GM21526 (cell line): Measurements from ENCODE around the gene CBX5.
A peak's percentile ranks its signal among the peaks of the same experiment; 100 is the strongest.
"Not testable (repeated sequence)": the region's sequence is repeated elsewhere in the genome, so short reads cannot be mapped to it uniquely, and the experiment has no call there.

Experiments used
- ATAC-seq: cut with Tn5 transposase; IDR thresholded peaks from one replicate; pipeline ENCODE4 v1.9.1; 2021; ENCODE audit warnings: moderate library complexity; ENCODE audit not compliant: unreplicated experiment, low FRiP score

Gene CBX5

DNA sequence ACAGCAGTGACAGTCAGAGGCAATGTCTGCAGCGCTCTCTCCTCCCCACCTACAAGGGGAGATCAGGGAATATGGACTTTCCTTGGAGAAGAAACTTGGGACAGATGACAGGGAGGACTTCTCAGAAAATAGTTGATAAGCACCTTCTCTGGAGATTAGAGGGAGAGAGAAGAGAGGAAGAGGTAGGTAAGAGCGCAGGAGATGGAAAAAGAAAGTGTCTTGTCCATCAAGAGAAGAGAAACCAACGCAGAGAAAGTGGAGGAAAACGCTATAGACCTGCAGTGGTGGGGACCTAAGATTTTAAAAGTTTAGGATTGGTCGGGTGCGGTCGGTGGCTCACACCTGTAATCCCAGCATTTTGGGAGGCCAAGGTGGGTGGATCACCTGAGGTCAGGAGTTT, 75.6 kb downstream of the CBX5 start:
- ATAC-seq, result no peak

DNA sequence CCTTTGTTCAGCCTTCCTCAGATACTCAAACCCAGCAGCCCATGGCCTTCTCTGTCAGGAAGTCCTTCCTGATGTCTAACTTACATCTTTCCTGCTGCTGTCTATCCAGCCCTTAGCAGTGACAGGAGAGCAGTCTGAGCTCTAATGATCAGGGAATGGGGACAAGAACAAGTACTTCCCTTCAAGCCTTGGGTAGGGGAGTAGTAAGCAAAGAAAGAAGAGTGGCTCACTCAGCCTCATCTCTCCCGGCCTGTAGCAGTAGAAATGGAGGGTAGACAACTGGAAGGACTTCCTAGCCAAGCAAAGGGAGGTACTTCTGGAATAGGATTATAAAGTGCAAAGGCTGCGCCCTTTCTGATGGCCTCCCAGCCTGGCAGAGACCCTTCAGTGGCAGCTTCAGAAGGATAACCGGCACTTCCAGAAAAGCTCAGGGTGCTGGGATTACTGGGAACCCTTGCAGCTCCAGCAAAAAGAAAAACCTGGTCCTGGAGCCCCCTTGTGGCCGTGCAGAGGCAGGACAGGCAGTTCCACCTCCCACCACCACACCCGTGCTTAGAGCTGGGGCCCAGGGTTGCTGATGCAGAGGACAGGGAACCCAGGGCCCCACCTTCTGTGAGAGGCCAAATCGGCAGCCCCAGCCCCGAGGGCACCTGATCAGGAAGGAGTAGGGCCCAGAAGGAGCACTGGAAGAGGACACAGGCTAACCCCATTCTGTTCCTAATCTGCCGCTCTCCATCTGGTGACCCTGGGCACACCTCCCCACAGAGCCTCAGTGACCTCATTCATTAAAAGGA, 78.7 kb downstream of the CBX5 start:
- no peak for ATAC-seq

DNA sequence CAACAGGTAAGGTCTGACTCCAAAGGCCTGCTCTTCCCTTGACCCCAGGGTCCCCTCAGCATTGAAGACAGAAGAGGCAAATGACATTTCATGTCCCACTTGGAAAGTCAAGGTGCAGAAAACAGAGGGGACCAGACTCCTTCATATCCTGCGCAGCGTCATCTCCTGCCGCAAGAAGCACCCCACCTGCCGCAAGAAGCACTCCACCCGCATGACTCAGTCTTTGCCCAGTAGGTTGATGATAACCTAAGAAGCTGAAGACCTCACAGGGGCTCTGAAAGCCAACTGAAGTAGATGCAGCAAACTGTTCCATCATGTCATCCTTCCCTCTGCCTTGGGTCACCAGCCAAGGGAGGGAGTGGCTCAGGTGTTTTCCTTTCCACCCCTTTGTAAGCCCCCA, 79.5 kb downstream of the CBX5 start:
- no peak for ATAC-seq

DNA sequence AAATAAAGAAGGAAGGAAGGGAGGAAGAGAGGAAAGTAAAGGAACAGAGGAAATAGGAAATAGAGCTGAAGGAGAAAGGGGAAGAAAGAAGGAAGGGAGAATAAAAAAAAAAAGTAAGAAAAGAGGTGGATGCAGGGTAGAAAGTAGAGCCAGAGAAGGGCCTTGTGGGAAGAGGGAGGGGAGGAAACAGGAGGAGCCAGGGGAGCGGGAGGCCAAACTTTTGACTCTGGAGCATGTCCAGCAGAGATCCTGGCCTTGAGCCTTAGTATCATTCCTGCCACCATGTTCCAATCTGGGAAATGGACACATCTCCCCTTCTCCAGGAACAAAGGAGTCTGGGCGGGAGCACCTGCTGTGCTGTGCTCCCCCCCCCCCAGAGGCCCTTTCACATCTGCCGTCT, 80.0 kb downstream of the CBX5 start:
- no peak for ATAC-seq

DNA sequence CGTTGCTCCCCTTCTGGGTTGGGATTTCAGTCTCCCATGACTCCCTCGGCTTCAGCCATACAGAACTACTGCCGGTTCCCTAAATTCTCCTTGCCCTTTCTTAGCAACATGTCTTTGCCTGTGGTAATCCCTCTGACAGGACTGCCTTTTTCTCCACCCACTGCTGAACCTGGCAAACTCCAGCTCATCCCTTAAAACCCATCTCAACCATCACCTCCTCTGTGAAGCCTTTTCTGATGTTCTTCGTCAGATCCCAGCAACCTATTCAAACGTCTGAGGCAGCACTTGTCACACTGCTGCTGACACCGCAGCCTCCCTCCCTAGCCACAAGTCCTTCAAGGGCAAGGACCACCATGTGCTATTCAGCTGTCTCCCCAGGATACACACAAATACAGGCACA, 80.9 kb downstream of the CBX5 start:
- ATAC-seq, result no peak

DNA sequence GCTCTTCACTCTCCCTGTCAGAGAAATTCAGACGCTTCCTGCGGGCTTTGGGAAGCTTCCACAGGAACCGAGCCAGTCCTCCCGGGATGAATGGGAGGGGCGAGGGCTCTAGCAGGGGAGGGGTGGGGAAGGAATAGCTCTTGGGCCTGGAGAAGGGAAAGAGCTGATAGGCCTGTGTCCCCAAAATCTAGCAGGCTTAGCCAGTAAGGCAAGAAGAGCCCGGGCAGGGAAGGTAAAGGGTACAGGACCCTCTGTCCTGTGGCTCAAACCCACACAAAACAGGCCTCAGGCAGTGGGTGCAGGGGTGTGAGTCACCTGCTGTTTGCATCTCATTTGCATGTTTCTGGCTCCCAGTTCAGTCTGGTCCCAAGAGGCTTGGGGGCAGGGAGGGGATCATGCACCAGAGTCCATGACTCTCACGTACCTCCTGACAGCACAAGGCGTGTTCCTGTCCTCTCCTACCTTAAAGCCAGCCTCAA, 82.5 kb downstream of the CBX5 start:
- ATAC-seq, result no peak

DNA sequence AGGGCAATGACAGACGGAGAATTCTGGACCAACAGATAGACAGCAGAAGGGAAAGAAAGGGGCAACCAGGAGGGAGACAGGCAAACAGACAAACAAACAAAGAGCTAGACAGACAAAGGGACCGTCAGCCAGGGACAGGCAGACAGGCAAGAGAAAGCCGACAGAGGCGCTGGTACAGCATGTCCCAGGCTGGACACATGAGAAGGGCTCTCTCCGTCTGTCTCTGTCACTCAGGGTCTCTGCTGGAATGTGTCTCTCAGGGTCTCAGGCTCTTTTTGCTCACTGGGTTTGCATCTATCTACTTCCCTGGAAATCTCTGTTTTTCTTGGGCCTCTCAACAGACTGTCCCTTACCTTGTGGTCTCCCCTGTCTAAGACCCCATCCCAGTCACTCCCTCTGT, 82.9 kb downstream of the CBX5 start:
- ATAC-seq, result no peak

DNA sequence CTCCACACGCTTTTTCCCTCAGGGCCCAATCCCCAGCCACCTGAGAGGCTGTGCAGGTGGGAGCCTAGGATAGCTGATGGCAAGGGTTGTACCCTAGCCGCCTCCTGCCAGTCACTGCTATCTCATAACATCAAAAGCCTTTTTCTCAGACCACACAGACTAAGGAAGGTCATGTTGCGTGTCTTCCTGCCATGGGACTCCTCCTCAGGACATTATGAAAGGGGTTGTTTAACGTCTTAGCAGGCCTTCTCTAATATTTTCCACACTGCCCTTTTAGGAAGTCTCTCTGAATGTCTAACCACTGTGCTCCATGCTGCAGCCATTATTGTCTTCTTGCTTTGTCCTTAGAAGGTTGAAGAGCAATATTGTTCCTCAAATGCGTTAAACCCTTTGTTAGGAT, 83.5 kb downstream of the CBX5 start:
- ATAC-seq, result no peak

DNA sequence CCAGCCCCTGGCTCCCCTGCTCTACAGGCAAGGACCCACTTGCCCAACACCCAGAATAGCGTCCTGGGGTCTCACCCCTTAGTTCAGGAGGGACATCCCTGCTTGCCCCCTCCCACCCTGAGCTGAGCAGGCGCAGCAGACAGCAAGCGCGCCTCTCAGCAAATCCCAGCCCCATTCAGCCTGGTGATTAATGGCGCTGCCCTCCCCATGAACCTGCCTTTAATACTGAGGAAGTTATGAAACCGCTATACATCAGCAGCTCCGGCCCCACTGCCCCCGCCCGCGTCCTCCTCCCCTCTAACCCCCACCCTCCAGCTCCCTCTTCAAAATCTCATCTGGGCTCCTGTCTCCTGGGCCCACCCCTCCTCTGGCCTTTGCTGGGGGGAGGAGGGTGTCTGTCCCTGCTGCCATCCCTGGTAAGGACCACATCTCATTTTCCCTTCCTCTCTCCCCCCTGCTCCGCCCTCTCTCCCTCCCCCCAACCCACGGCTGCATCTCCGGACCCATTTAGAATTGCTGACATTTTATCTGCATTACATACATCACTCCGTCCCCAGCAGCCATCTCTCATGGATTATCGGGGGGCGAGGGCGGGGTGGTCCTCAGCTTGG, 84.1 kb downstream of the CBX5 start:
- no peak for ATAC-seq

DNA sequence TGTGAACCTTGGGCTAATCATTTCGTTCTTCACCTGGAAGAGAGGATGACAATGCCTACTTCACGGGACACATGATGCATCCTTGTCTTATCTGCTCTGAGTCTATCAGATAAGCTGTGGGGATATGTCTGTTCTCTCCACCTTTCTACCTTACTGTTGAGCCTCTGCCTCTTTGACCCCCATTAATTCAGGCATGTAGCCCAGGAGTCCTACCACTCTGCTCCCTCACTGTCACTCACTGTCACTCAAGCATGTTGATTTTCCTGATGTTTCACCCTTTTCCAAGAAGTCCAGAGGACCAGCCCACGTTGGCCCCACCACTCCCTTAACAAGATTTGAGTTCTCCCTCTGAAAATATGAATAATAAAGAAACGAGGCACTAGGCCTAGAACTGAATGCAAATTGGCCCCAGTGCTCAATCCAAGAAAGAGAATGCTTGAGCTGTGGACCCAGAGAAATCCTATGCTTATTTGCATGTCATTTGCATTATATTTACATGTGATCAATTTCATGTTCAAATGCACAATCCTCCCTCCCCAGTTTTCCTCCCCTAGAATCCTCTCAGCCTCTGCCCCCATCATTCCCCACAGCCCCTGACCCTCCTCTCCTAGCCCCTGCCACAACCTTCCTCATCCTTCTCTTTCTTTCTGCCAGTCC, 84.7 kb downstream of the CBX5 start:
- ATAC-seq, result no peak

DNA sequence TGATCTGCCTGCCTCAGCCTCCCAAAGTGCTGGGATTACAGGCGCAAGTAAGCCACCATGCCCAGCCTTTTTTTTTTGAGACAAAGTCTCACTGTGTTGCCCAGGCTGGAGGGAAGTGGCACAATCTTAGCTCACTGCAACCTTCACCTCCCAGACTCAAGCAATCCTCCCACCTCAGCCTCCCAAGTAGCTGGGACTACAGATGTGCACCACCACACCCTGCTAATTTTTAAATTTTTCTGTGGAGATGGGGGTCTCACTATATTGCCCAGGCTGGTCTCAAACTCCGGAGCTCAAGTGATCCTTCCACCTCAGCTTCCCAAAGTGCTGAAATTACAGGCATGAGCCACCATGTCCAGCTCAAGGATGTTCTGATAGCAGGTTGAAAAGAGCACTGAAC, 85.3 kb downstream of the CBX5 start:
- not testable (repeated sequence) for ATAC-seq

DNA sequence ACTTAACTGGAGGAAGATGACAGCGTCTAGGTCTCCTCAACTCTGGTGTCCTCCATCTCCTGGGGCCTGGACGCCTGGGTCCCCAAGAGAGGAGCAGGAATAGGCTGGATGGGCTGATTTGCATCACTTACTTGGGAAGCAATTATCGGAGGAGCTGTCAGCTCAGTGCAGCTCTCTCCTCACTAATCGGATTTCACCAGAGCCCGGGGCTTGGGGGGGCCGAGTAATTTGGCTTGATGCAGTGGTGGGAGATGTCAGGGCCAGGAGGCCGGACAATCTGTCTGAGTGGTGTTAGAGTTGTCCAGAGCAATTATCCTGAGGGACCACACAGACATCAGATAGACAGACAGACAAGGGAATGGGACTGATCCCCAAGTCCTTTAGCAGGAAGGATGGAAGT, 86.5 kb downstream of the CBX5 start:
- ATAC-seq, result no peak

DNA sequence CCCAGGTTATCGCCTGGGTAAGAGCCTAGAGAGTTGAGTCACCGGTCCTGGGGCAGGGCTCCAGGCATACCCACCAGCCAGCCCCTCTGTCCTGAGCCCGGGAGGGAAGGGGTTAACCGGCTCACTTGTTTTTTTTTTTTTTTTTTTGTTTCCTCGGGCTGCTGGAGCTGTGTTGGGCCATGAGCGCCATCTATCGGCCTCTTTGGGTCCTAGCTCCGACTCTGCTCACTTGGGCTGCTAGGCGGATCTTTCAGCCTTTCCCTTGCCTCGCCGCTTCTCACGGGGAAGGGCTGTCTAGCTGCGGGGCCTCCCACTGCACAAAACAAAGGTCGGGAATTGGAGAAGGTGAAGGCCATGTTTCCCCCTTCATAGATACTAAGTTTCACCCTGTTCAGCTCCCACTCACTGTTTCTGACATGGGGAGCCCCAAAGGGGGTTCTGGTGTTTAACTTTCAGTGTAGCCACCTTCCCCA, 88.3 kb downstream of the CBX5 start:
- ATAC-seq, result no peak

DNA sequence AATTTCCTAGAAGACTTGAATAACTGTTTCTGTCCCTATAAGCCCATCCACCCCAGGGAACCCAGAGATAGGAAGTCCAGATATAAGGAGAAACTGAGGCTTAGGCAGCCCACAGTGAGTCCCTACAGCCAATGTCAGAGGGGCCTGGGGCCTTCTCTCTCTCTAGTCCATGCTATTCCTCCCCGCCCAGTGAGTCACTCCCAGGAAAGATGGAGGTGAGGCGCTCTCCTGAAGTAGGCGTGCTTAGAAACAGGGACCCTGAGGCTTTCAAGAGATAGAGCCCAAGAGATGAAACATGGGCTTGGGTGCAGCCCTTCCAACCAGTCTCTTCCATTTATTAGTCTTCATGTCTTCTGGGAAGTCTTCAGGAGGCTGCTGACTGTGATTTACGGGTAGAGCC, 88.8 kb downstream of the CBX5 start:
- no peak for ATAC-seq

DNA sequence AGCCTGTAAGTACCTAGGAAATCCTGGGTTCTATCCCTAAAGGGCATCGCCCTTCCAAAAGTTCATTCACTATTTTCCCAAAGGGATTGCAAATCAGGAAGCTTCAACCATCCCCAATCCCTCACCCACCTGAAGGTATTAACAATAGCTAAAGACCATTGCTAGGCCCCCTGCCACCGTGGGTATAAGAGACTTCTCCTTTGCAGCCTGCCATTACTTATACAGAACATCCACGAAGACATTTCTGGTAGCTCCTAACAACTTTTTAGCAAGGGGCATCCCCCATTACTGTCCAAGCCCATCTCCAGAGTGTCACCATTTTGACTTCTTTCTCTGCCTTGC, 90.8 kb downstream of the CBX5 start:
- peak; percentile 11 for ATAC-seq

DNA sequence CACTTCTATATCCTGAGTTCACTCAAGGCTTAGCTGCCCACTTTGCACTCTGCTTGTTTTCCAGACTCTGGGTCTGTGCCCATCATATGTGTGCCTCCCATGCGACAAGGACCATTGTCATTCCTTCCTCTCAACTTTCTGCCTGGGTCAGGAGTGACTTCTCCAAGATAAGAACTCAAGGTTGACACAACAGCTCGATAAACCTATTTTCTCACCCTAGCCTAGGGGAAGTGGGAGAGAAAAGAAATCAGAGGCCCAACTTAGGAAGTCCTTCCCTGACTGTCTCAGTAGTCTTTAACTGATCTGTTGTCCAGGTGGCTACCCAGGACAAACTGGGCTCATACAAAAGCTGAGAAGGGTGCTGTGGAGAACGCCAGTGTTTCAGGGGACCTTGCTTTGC, 92.8 kb downstream of the CBX5 start:
- no peak for ATAC-seq

DNA sequence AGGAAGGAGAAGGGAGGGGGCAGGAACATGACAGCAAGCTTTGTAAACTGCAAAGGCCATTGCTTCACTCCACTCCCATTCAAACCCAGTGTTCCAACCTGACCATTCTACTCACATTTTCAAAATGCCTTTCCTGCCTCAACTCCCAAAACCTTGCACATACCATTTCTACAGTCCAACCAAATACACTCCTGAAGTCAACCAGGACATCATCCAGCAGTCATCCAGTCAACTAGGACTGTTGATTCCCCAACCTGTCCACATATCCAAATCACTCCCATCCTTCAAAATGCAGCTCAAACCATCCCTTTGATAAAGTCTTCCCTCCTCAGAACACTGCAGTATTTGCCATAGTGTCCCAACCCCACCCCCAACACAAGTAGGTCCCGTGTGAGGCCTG, 94.0 kb downstream of the CBX5 start:
- ATAC-seq, result no peak

DNA sequence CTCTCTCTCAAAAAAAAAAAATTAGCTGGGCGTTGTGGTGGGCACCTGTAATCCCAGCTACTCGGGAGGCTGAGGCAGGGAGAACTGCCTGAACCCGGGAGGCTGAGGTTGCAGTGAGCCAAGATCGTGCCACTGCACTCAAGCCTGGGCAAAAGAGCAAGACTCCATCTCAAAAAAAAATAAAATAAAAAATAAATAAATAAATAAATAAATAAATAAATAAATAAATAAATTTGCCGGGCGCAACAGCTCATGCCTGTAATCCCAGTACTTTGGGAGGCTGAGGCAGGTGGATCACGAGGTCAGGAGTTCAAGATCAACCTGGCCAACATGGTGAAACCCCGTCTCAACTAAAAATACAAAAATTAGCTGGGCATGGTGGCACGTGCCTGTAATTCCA, 94.6 kb downstream of the CBX5 start:
- ATAC-seq, result not testable (repeated sequence)

DNA sequence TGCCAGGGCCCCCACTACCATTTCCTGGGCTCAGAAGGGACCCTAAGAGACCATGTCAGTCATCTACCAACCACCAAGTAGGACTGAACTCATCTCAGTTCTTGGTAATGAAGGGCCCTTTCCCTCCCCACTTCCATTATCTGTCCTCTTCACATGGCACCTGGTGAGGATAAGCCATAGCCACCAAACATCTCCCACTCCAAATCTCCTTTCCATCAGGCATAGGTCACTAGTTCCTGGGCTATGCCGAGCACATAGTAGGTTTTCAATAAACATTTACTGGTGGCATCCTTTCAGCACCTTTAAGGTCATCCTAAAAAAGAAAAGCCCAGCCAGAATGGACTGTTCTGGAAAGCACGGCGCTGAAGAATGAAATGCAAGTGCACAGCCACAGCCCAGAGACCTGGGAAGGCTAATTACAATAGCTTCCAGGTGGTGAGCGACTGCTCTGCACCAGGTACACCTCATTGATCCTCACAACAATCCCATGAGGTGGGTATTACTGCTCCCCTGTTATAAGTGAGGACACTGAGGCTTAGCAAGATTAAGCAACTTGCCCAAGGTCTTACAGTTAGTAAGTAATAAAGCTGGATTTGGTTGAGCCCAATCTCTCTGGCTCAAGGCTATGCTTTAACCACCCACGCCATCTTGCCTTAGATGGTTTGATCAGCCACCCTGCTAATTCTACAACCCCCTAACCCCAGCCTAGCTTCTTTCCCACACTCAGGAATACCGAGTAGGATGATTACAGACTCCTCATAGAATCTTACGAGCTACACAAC, 95.7 kb downstream of the CBX5 start:
- no peak for ATAC-seq

DNA sequence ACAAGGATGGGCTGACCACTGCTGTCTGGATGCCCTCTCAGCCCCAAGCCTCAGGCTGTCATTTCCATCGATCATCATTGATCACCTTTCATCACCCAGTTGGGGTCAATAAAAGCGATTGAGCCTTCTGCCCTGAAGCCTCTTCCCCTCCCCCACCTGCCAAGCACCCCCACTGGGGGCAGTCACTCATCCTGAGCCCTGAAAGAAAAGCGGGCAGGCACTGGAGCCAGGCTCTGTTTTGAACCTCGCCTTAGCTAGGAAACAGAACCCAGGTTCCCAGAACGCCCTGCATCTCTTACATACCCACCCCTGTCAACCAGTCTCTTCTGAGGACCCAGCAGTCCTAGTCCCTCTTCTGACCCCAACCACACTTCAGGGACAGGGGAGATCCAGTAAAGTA, 96.9 kb downstream of the CBX5 start:
- ATAC-seq, result no peak

DNA sequence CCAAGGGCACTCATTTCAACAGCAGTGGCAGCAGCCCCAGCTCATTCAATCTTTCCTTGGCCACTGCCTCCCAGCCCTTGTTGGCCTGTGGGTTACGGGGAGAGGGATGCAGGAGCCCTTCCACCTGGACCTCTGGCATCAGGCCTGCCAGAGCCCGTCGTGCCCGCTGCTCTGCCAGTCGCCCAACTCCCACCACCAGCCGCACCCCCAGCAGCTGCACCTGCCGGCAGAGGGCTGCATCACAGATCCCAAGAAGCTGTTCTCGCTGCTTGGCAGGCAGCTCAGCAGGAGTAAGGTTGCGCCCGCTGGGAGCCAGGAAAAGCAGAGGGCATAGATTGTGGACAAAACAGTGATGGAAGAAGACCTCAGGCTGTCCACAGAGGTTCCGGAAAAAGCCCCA, 97.8 kb downstream of the CBX5 start:
- ATAC-seq, result no peak
